Measurements from ENCODE around the gene TMEM221.
"Not testable (repeated sequence)": the region's sequence is repeated elsewhere in the genome, so short reads cannot be mapped to it uniquely, and the experiment has no call there.

Gene TMEM221

GRCh38 chr19:17475541-17476115, 27.2 kb upstream of the TMEM221 start:
- TF ChIP-seq CSDC2 (CRISPR knock-in tag; IDR thresholded peaks at IDR 0.05) (no peak), BACH2 (CRISPR knock-in tag; IDR thresholded peaks at IDR 0.05; ENCODE audit: borderline replicate concordance) (no peak), ZFP3 (CRISPR knock-in tag; IDR thresholded peaks at IDR 0.05) (0 out of 2 replicates have a peak, but pooled peaks have one; percentile 19)
- ATAC-seq: peak; percentile 74

GRCh38 chr19:17475011-17475540, 26.6 kb upstream of the TMEM221 start:
- ATAC-seq: not testable (repeated sequence)

GRCh38 chr19:17473041-17473440, 24.6 kb upstream of the TMEM221 start:
- ATAC-seq: no peak

More at GRCh38 chr19:17473041-17473440, 24.6 kb upstream of the TMEM221 start:
- no peak for TF ChIP-seq SNAI2 (CRISPR knock-in tag; IDR thresholded peaks at IDR 0.05)
- no peak for TF ChIP-seq CREB5 (CRISPR knock-in tag; IDR thresholded peaks at IDR 0.05; ENCODE audit: low read depth)
- TF ChIP-seq TCF4 (CRISPR knock-in tag; IDR thresholded peaks at IDR 0.05; ENCODE audit: borderline replicate concordance): no peak
- TF ChIP-seq ZNF565 (CRISPR knock-in tag; conservative IDR thresholded peaks at IDR 0.05; ENCODE audit: low read depth): no peak
- TF ChIP-seq TOX (CRISPR knock-in tag; IDR thresholded peaks at IDR 0.05; ENCODE audit: borderline replicate concordance): no peak
- no peak for TF ChIP-seq ZC3H10 (CRISPR knock-in tag; IDR thresholded peaks at IDR 0.05)
- TF ChIP-seq ZNF8 (CRISPR knock-in tag; IDR thresholded peaks at IDR 0.05): no peak
- no peak for TF ChIP-seq BACH2 (CRISPR knock-in tag; IDR thresholded peaks at IDR 0.05; ENCODE audit: borderline replicate concordance)
- no peak for TF ChIP-seq CSRNP3 (CRISPR knock-in tag; IDR thresholded peaks at IDR 0.05)
- no peak for TF ChIP-seq ZNF70 (CRISPR knock-in tag; IDR thresholded peaks at IDR 0.05)
- no peak for TF ChIP-seq POU6F1 (CRISPR knock-in tag; IDR thresholded peaks at IDR 0.05; ENCODE audit: borderline replicate concordance, low read depth)
- no peak for TF ChIP-seq ZFP3 (CRISPR knock-in tag; IDR thresholded peaks at IDR 0.05)
- TF ChIP-seq ARNTL (CRISPR knock-in tag; IDR thresholded peaks at IDR 0.05; ENCODE audit: borderline replicate concordance, low read depth): no peak
- no peak for TF ChIP-seq ISL1 (CRISPR knock-in tag; IDR thresholded peaks at IDR 0.05)
- no peak for TF ChIP-seq ZFP30 (CRISPR knock-in tag; IDR thresholded peaks at IDR 0.05)
- no peak for TF ChIP-seq PATZ1 (CRISPR knock-in tag; IDR thresholded peaks at IDR 0.05; ENCODE audit: borderline replicate concordance)
- no peak for TF ChIP-seq TSHZ2 (CRISPR knock-in tag; IDR thresholded peaks at IDR 0.05)
- TF ChIP-seq ESRRG (CRISPR knock-in tag; IDR thresholded peaks at IDR 0.05): no peak
- no peak for TF ChIP-seq CSDC2 (CRISPR knock-in tag; IDR thresholded peaks at IDR 0.05)
- no peak for TF ChIP-seq OSR1 (CRISPR knock-in tag; IDR thresholded peaks at IDR 0.05)

Measured in SK-N-SH treated with all-trans-retinoic acid at 6 μM for 48 hours (cell line).